Measurements from ENCODE around the gene SIN3B. TPM values are rescaled to one million over a fixed set of nuclear protein-coding genes. Genes with fewer than 3 reads are reported as not detected.
A peak's percentile ranks its signal among the peaks of the same experiment; 100 is the strongest.

Gene SIN3B
- total and polyA plus RNA-seq, 12 donors = 22.8 to 133 (median 35.9) TPM

DNA sequence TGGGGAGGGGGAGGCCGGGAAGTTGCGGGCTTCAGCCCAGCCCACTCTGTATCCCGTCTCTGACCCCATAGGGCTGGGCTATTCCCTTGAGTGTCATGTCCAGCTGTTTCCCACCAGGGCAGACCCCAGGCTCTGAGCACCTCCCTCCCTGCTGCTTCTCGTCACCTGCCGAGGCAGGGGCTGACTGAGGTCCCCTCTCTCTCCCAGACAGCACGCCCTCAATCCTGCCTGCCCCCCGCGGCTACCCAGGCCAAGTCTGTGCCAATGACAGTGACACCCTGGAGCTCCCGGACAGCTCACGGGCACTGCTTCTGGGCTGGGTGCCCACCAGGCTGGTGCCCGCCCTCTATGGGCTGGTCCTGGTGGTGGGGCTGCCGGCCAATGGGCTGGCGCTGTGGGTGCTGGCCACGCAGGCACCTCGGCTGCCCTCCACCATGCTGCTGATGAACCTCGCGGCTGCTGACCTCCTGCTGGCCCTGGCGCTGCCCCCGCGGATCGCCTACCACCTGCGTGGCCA, 60.2 kb downstream of the SIN3B start:
- no peak for TF ChIP-seq POLR2A (IDR thresholded peaks at IDR 0.05)
- TF ChIP-seq, protein P1, sequence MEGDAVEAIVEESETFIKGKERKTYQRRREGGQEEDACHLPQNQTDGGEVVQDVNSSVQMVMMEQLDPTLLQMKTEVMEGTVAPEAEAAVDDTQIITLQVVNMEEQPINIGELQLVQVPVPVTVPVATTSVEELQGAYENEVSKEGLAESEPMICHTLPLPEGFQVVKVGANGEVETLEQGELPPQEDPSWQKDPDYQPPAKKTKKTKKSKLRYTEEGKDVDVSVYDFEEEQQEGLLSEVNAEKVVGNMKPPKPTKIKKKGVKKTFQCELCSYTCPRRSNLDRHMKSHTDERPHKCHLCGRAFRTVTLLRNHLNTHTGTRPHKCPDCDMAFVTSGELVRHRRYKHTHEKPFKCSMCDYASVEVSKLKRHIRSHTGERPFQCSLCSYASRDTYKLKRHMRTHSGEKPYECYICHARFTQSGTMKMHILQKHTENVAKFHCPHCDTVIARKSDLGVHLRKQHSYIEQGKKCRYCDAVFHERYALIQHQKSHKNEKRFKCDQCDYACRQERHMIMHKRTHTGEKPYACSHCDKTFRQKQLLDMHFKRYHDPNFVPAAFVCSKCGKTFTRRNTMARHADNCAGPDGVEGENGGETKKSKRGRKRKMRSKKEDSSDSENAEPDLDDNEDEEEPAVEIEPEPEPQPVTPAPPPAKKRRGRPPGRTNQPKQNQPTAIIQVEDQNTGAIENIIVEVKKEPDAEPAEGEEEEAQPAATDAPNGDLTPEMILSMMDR (IDR thresholded peaks at IDR 0.05) = peak in 2 of 6 experiments; percentile 14
- H3K4me3 ChIP-seq = no peak overlapping the region
- DNase-seq = peak; percentile 67 to 84 (median 70)
- H3K36me3 ChIP-seq (replicated peaks in 1 of 2) = no peaks in the 10 kb centered on the region
- intact Hi-C loops (cut with DNase I) = no loop called here
- H3K4me1 ChIP-seq (replicated peaks in 1 of 2) = peaks cover 0 to 4% of the 10 kb centered on the region in 2 donors
- no peaks in the 10 kb centered on the region for H3K9me3 ChIP-seq (replicated peaks in 1 of 3)
- peak overlapping the region in 2 of 5 donors; percentile 56 to 76 for H3K27ac ChIP-seq
- WGBS, 4 donors = 40 to 60% (median 51%) methylated on average over 3 to 22 of the region's 22 CpGs
- H3K27me3 ChIP-seq = no peaks in the 10 kb centered on the region

- intact Hi-C loops (cut with DNase I) = no loop called here
- peak overlapping the region in 2 of 5 donors; percentile 56 to 76 for H3K27ac ChIP-seq
- H3K9me3 ChIP-seq (replicated peaks in 1 of 3) = no peaks in the 10 kb centered on the region
- WGBS, 4 donors = 94 to 100% (median 96%) methylated on average over 12 to 48 of the region's 48 CpGs
- H3K4me3 ChIP-seq = no peak overlapping the region
- no peaks in the 10 kb centered on the region for H3K36me3 ChIP-seq (replicated peaks in 1 of 2)
- no peaks in the 10 kb centered on the region for H3K27me3 ChIP-seq
- TF ChIP-seq, protein P1 (IDR thresholded peaks at IDR 0.05) = no peak
- no peak for TF ChIP-seq POLR2A (IDR thresholded peaks at IDR 0.05)
- H3K4me1 ChIP-seq (replicated peaks in 1 of 2) = peaks cover 0 to 4% of the 10 kb centered on the region in 2 donors
- DNase-seq = no peak
These were observed 60.8 kb downstream of the SIN3B start for GRCh38 chr19:16889883-16890460.

DNA sequence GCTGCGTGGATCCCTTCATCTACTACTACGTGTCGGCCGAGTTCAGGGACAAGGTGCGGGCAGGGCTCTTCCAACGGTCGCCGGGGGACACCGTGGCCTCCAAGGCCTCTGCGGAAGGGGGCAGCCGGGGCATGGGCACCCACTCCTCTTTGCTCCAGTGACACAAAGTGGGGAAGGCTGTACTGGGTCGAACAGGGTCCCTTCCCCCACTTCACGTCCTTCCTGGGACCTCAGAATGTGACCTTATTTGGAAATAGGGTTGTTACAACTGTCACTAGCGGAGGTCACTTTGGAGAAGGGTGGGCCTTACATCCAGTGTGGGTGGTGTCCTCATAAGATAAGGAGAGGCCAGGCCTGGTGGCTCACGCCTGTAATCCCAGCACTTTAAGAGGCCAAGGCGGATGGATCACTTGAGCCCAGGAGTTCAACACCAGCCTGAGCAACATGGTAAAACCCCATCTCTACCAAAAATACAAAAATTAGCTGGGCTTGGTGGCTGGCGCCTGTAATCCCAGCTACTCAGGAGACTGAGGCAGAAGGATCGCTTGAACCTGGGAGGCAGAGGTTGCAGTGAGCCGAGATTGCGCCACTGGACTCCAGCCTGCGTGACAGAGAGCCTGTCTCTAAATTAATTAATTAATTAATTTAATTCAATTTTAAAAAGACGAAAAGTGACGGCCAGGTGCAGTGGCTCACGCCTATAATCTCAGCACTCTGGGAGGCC, 61.4 kb downstream of the SIN3B start:
- Histone ChIP-seq H3K27ac (no peak overlapping the region), H3K4me3 (no peak overlapping the region), H3K9me3 (replicated peaks in 1 of 3) (no peaks in the 10 kb centered on the region), H3K4me1 (replicated peaks in 1 of 2) (peaks cover 0 to 4% of the 10 kb centered on the region in 2 donors), H3K27me3 (no peaks in the 10 kb centered on the region), H3K36me3 (replicated peaks in 1 of 2) (no peaks in the 10 kb centered on the region)
- no peak for DNase-seq
- WGBS, 4 donors = 87 to 91% (median 89%) methylated on average over 22 to 24 of the region's 24 CpGs
- TF ChIP-seq, protein P1 (IDR thresholded peaks at IDR 0.05) = no peak
- TF ChIP-seq POLR2A (IDR thresholded peaks at IDR 0.05) = no peak
- intact Hi-C loops (cut with DNase I) = no loop called here

GRCh38 chr19:16891696-16892382, 62.6 kb downstream of the SIN3B start:
- 92 to 94% (median 92%) methylated on average over 9 to 12 of the region's 12 CpGs for whole genome bisulfite sequencing, 4 donors
- Histone ChIP-seq H3K4me3 (no peak overlapping the region), H3K27ac (no peak overlapping the region), H3K9me3 (replicated peaks in 1 of 3) (no peaks in the 10 kb centered on the region), H3K27me3 (no peaks in the 10 kb centered on the region), H3K36me3 (replicated peaks in 1 of 2) (no peaks in the 10 kb centered on the region), H3K4me1 (replicated peaks in 1 of 2) (peaks cover 10 to 11% of the 10 kb centered on the region in 2 donors)
- DNase-seq = no peak
- intact Hi-C loops (cut with DNase I) = no loop called here
- TF ChIP-seq, protein P1 (IDR thresholded peaks at IDR 0.05) = no peak
- no peak for TF ChIP-seq POLR2A (IDR thresholded peaks at IDR 0.05)

Data from adrenal gland (tissue), 12 donors.